HepG2 (cell line): ENCODE data around the gene CHRNB1. TPM values are rescaled to one million over a fixed set of nuclear protein-coding genes. Genes with fewer than 3 reads are reported as not detected.

Source experiments
- DNMT3B ChIP-seq: conservative IDR thresholded peaks from 2 replicates; pipeline ENCODE4 v1.6.1; 2016; ENCODE audit warnings: missing biosample characterization, control low read depth
- GATAD1 ChIP-seq: IDR thresholded peaks from 2 replicates; pipeline ENCODE4 v1.6.1; 2016; ENCODE audit warnings: missing genetic modification reagents, missing compliant biosample characterization
- GTF3A ChIP-seq: sonication (generic); formaldehyde crosslinking; conservative IDR thresholded peaks from 2 replicates; pipeline ENCODE4 v1.4.0; 2020; ENCODE audit warnings: mild to moderate bottlenecking, missing genetic modification reagents
- HNRNPH1 ChIP-seq: fragments of 200-400 bp; formaldehyde crosslinking; optimal IDR thresholded peaks from 2 replicates; pipeline ENCODE3; 2017; ENCODE audit warnings: mild to moderate bottlenecking, low read depth, low read length
- MATR3 ChIP-seq: sonication (generic); formaldehyde crosslinking; IDR thresholded peaks from 2 replicates; pipeline ENCODE4 v1.4.0; 2020; ENCODE audit warnings: missing genetic modification reagents
- MIXL1 ChIP-seq: IDR thresholded peaks from 2 replicates; pipeline ENCODE4 v1.6.1; 2016
- RFX1 ChIP-seq: fragments of 450-650 bp; IDR thresholded peaks from 2 replicates; pipeline ENCODE4 v1.6.1; 2017
- SAFB2 ChIP-seq: sonication (generic); formaldehyde crosslinking; IDR thresholded peaks from 2 replicates; pipeline ENCODE4 v1.5.1; 2020; ENCODE audit warnings: missing genetic modification reagents, low read depth, mild to moderate bottlenecking, borderline replicate concordance
- TGIF2 ChIP-seq: IDR thresholded peaks from 2 replicates; pipeline ENCODE4 v1.6.1; 2016; ENCODE audit warnings: control low read depth, missing compliant biosample characterization
- ZMAT3 ChIP-seq: sonication (generic); formaldehyde crosslinking; conservative IDR thresholded peaks from 2 replicates; pipeline ENCODE4 v1.7.0; 2021; ENCODE audit warnings: missing genetic modification reagents
- ZMYM2 ChIP-seq: sonication (generic); formaldehyde crosslinking; IDR thresholded peaks from 2 replicates; pipeline ENCODE4 v1.8.0; 2022; ENCODE audit warnings: mild to moderate bottlenecking, missing genetic modification reagents
- ZNF232 ChIP-seq: sonication (generic); formaldehyde crosslinking; IDR thresholded peaks from 2 replicates; pipeline ENCODE4 v1.4.0; 2020; ENCODE audit warnings: missing genetic modification reagents, borderline replicate concordance
- ZNF550 ChIP-seq: sonication (generic); formaldehyde crosslinking; IDR thresholded peaks from 2 replicates; pipeline ENCODE4 v1.4.0; 2020; ENCODE audit warnings: mild to moderate bottlenecking, missing genetic modification reagents, borderline replicate concordance
- ZNF552 ChIP-seq: sonication (generic); formaldehyde crosslinking; IDR thresholded peaks from 2 replicates; pipeline ENCODE4 v1.9.0; 2022; ENCODE audit warnings: missing genetic modification reagents, mild to moderate bottlenecking, borderline replicate concordance
- ZNF605 ChIP-seq: sonication (generic); formaldehyde crosslinking; IDR thresholded peaks from 2 replicates; pipeline ENCODE4 v1.8.0; 2022; ENCODE audit warnings: mild to moderate bottlenecking, missing genetic modification reagents
- ZNF772 ChIP-seq: sonication (generic); formaldehyde crosslinking; IDR thresholded peaks from 2 replicates; pipeline ENCODE4 v1.5.0; 2020; ENCODE audit warnings: mild to moderate bottlenecking, missing genetic modification reagents
- ZSCAN21 ChIP-seq: sonication (generic); formaldehyde crosslinking; IDR thresholded peaks from 2 replicates; pipeline ENCODE4 v1.8.0; 2022; ENCODE audit warnings: mild to moderate bottlenecking, missing genetic modification reagents, moderate library complexity, borderline replicate concordance
- polyA plus RNA-seq, 8 experiments: library from polyadenylated mRNA; depleted of rRNA in 3 of 8; stranded (reverse) in 7 of 8; unstranded in 1 of 8; fragments of >200 nt; fragmentation: Illumina TruSeq in 4 of 8; extraction: Trizol in 4 of 8; gene quantifications; 2 replicates each; pipeline versions ENCODE4 v1.2.1 to v1.2.3, GENCODE V29; 2011 to 2016; ENCODE audit warnings: low read depth in 4 of 8, missing spikeins in 1 of 8, mixed read lengths in 1 of 8; ENCODE audit not compliant: insufficient read depth in 1 of 8
- total RNA-seq, 5 experiments: library from RNA; depleted of rRNA; stranded (reverse); fragments of >200 nt; fragmentation: Illumina TruSeq; extraction: Trizol; gene quantifications; 2 replicates each; pipeline ENCODE4 v1.2.3, GENCODE V29; 2016; ENCODE audit warnings: low read depth in 1 of 5
- TF ChIP-seq, protein P1 (sequence below): sonication (generic); formaldehyde crosslinking; IDR thresholded peaks from 2 replicates; pipeline ENCODE4 v1.4.0; 2020; ENCODE audit warnings: mild to moderate bottlenecking, missing genetic modification reagents
- TF ChIP-seq, protein P2 (sequence below): sonication (generic); formaldehyde crosslinking; IDR thresholded peaks from 2 replicates; pipeline ENCODE4 v1.5.1; 2020; ENCODE audit warnings: mild to moderate bottlenecking, missing genetic modification reagents, borderline replicate concordance

CHRNB1 gene
- total and polyA plus RNA-seq, 2 of the 13 experiments (the other 11 are each of a cell fraction or from before 2014, with no cell fraction given): 5.4 to 33.7 TPM

DNA sequence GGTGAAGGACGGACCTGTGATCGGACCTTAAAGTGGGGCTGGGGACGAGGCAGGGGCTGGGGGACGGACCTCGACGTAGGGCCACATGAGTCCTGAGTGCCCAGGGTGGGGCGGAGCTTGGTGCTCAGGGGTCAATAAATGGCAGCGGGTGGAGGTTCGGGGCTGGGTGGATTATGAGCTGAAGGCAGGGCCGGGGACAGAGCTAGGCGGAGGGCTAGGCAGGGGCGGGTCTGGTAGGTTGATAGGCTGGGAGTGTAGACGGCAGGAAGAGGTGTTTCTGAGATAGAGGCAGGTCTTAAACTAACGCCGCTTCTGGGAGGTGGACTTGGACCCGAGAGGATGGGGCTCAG is 733 bp downstream of the CHRNB1 start (continued):
- TF ChIP-seq ZNF232 (CRISPR knock-in tag) (0 out of 2 replicates have a peak, but pooled peaks have one; percentile 31), GATAD1 (CRISPR knock-in tag) (no peak), ZNF772 (CRISPR knock-in tag) (no peak; the same call in 1 of the 2 replicates), HNRNPH1 (no peak), MATR3 (no peak), ZMAT3 (CRISPR knock-in tag) (no peak), ZSCAN21 (CRISPR knock-in tag) (0 out of 2 replicates have a peak, but pooled peaks have one; percentile 24), ZNF605 (CRISPR knock-in tag) (no peak), SAFB2 (CRISPR knock-in tag) (no peak), ZNF550 (CRISPR knock-in tag) (no peak), GTF3A (CRISPR knock-in tag) (no peak), ZNF552 (CRISPR knock-in tag) (no peak), DNMT3B (no peak), RFX1 (no peak), TGIF2 (CRISPR knock-in tag) (no peak), ZMYM2 (no peak), MIXL1 (no peak)
- TF ChIP-seq, protein P1, sequence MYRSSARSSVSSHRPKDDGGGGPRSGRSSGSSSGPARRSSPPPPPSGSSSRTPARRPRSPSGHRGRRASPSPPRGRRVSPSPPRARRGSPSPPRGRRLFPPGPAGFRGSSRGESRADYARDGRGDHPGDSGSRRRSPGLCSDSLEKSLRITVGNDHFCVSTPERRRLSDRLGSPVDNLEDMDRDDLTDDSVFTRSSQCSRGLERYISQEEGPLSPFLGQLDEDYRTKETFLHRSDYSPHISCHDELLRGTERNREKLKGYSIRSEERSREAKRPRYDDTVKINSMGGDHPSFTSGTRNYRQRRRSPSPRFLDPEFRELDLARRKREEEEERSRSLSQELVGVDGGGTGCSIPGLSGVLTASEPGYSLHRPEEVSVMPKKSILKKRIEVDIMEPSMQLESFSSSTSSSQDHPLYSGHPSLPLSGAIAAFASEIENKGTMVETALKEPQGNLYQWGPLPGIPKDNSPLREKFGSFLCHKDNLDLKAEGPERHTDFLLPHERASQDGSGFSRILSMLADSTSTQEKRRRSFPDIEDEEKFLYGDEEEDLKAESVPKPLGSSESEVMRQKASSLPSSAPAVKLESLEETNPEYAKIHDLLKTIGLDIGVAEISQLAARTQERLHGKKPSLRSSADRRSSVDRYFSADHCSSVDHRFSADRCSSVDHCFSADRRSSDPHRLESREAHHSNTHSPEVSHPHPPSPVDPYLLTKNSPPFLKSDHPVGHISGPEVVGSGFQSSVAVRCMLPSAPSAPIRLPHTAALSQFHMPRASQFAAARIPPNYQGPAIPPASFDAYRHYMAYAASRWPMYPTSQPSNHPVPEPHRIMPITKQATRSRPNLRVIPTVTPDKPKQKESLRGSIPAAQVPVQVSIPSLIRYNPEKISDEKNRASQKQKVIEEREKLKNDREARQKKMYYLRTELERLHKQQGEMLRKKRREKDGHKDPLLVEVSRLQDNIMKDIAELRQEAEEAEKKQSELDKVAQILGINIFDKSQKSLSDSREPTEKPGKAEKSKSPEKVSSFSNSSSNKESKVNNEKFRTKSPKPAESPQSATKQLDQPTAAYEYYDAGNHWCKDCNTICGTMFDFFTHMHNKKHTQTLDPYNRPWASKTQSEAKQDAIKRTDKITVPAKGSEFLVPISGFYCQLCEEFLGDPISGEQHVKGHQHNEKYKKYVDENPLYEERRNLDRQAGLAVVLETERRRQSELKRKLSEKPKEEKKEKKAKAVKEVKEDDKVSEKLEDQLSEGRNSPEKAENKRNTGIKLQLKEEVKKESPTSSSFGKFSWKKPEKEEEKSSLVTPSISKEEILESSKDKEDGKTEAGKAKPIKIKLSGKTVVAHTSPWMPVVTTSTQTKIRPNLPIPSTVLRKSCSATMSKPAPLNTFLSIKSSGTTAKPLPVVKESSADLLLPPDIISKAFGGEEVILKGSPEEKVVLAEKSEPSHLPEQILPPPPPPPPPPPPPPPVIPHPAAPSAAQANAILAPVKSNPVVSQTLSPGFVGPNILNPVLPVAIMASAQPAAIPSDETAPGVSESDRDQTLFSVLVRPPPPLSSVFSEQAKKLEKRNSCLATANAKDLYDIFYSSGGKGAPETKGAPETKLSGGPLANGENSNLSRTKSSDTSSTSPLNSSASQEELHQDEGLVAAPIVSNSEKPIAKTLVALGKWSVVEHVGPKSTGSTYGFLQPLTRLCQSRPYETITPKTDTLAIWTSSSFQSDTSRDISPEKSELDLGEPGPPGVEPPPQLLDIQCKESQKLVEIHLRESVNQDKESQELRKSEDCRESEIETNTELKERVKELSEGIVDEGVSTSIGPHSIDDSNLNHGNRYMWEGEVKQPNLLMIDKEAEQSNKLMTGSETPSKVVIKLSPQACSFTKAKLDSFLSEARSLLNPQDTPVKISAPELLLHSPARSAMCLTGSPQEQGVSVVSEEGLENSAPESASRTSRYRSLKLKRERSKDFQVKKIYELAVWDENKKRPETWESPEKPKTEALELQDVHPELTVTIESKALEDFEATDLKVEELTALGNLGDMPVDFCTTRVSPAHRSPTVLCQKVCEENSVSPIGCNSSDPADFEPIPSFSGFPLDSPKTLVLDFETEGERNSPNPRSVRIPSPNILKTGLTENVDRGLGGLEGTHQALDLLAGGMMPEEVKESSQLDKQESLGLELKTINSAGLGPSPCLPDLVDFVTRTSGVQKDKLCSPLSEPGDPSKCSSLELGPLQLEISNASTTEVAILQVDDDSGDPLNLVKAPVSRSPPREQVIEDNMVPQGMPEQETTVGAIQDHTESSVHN: no peak
- TF ChIP-seq, protein P2, sequence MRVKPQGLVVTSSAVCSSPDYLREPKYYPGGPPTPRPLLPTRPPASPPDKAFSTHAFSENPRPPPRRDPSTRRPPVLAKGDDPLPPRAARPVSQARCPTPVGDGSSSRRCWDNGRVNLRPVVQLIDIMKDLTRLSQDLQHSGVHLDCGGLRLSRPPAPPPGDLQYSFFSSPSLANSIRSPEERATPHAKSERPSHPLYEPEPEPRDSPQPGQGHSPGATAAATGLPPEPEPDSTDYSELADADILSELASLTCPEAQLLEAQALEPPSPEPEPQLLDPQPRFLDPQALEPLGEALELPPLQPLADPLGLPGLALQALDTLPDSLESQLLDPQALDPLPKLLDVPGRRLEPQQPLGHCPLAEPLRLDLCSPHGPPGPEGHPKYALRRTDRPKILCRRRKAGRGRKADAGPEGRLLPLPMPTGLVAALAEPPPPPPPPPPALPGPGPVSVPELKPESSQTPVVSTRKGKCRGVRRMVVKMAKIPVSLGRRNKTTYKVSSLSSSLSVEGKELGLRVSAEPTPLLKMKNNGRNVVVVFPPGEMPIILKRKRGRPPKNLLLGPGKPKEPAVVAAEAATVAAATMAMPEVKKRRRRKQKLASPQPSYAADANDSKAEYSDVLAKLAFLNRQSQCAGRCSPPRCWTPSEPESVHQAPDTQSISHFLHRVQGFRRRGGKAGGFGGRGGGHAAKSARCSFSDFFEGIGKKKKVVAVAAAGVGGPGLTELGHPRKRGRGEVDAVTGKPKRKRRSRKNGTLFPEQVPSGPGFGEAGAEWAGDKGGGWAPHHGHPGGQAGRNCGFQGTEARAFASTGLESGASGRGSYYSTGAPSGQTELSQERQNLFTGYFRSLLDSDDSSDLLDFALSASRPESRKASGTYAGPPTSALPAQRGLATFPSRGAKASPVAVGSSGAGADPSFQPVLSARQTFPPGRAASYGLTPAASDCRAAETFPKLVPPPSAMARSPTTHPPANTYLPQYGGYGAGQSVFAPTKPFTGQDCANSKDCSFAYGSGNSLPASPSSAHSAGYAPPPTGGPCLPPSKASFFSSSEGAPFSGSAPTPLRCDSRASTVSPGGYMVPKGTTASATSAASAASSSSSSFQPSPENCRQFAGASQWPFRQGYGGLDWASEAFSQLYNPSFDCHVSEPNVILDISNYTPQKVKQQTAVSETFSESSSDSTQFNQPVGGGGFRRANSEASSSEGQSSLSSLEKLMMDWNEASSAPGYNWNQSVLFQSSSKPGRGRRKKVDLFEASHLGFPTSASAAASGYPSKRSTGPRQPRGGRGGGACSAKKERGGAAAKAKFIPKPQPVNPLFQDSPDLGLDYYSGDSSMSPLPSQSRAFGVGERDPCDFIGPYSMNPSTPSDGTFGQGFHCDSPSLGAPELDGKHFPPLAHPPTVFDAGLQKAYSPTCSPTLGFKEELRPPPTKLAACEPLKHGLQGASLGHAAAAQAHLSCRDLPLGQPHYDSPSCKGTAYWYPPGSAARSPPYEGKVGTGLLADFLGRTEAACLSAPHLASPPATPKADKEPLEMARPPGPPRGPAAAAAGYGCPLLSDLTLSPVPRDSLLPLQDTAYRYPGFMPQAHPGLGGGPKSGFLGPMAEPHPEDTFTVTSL (CRISPR knock-in tag): no peak
